ENCODE data around the gene AMBRA1. TPM values are rescaled to one million over a fixed set of nuclear protein-coding genes. Genes with fewer than 3 reads are reported as not detected.
A peak's percentile ranks its signal among the peaks of the same experiment; 100 is the strongest.
"Not testable (repeated sequence)": the region's sequence is repeated elsewhere in the genome, so short reads cannot be mapped to it uniquely, and the experiment has no call there.

The AMBRA1 gene
- total and polyA plus RNA-seq, 9 donors, result 9.6 to 15.8 (median 13.5) TPM

- Histone ChIP-seq H3K27ac (ENCODE audit: low read length) (no peak overlapping the region), H3K36me3 (ENCODE audit: control insufficient read depth, insufficient read depth, low read length) (peaks cover 6% of the 10 kb centered on the region), H3K4me3 (ENCODE audit: low read length) (no peak overlapping the region), H3K27me3 (ENCODE audit: control insufficient read depth, insufficient read depth, low read length) (no peaks in the 10 kb centered on the region), H3K9me3 (replicated peaks; ENCODE audit: control insufficient read depth, low read depth, low read length) (no peaks in the 10 kb centered on the region), H3K4me1 (ENCODE audit: control insufficient read depth, insufficient read depth, low read length) (no peaks in the 10 kb centered on the region)
- no peak for DNase-seq
- no CpG with 5 or more reads among the region's 8 CpGs for WGBS (ENCODE audit: insufficient coverage)
These were observed 5.7 kb upstream of the AMBRA1 start for GRCh38 chr11:46599340-46600193.

- Histone ChIP-seq H3K27ac (ENCODE audit: low read length) (no peak overlapping the region), H3K36me3 (ENCODE audit: control insufficient read depth, insufficient read depth, low read length) (no peaks in the 10 kb centered on the region), H3K4me1 (ENCODE audit: control insufficient read depth, insufficient read depth, low read length) (peaks cover 5% of the 10 kb centered on the region), H3K27me3 (ENCODE audit: control insufficient read depth, insufficient read depth, low read length) (no peaks in the 10 kb centered on the region), H3K4me3 (ENCODE audit: low read length) (no peak overlapping the region), H3K9me3 (replicated peaks; ENCODE audit: control insufficient read depth, low read depth, low read length) (no peaks in the 10 kb centered on the region)
- WGBS (ENCODE audit: insufficient coverage), result 100% methylated on average over 1 of the region's 6 CpGs
- DNase-seq, result no peak
These were observed 3.9 kb upstream of the AMBRA1 start for GRCh38 chr11:46597609-46598219.

GRCh38 chr11:46597155-46597554 is 3.3 kb upstream of the AMBRA1 start:
- no CpG with 5 or more reads among the region's 1 CpG for WGBS (ENCODE audit: insufficient coverage)
- DNase-seq, result no peak
- Histone ChIP-seq H3K4me3 (ENCODE audit: low read length) (no peak overlapping the region), H3K36me3 (ENCODE audit: control insufficient read depth, insufficient read depth, low read length) (no peaks in the 10 kb centered on the region), H3K27me3 (ENCODE audit: control insufficient read depth, insufficient read depth, low read length) (no peaks in the 10 kb centered on the region), H3K9me3 (replicated peaks; ENCODE audit: control insufficient read depth, low read depth, low read length) (no peaks in the 10 kb centered on the region), H3K4me1 (ENCODE audit: control insufficient read depth, insufficient read depth, low read length) (peaks cover 9% of the 10 kb centered on the region), H3K27ac (ENCODE audit: low read length) (no peak overlapping the region)

- 89% methylated on average over 4 of the region's 10 CpGs for WGBS (ENCODE audit: insufficient coverage)
- Histone ChIP-seq H3K36me3 (ENCODE audit: control insufficient read depth, insufficient read depth, low read length) (no peaks in the 10 kb centered on the region), H3K27me3 (ENCODE audit: control insufficient read depth, insufficient read depth, low read length) (no peaks in the 10 kb centered on the region), H3K4me3 (ENCODE audit: low read length) (no peak overlapping the region), H3K9me3 (replicated peaks; ENCODE audit: control insufficient read depth, low read depth, low read length) (no peaks in the 10 kb centered on the region), H3K4me1 (ENCODE audit: control insufficient read depth, insufficient read depth, low read length) (peaks cover 11% of the 10 kb centered on the region), H3K27ac (ENCODE audit: low read length) (no peak overlapping the region)
- DNase-seq, result no peak
These were observed 962 bp upstream of the AMBRA1 start for GRCh38 chr11:46594785-46595184.

- DNase-seq, result no peak
- H3K4me3 ChIP-seq (ENCODE audit: low read length), result peak overlapping the region; percentile 80
- no CpG with 5 or more reads among the region's 3 CpGs for WGBS (ENCODE audit: insufficient coverage)
- peaks cover 11% of the 10 kb centered on the region for H3K4me1 ChIP-seq (ENCODE audit: control insufficient read depth, insufficient read depth, low read length)
- H3K27ac ChIP-seq (ENCODE audit: low read length), result peak overlapping the region; percentile 86
- no peaks in the 10 kb centered on the region for H3K36me3 ChIP-seq (ENCODE audit: control insufficient read depth, insufficient read depth, low read length)
- H3K9me3 ChIP-seq (replicated peaks; ENCODE audit: control insufficient read depth, low read depth, low read length), result no peaks in the 10 kb centered on the region
- no peaks in the 10 kb centered on the region for H3K27me3 ChIP-seq (ENCODE audit: control insufficient read depth, insufficient read depth, low read length)
These were observed 514 bp upstream of the AMBRA1 start for GRCh38 chr11:46594374-46594700.

- no peak for DNase-seq
- Histone ChIP-seq H3K4me3 (ENCODE audit: low read length) (no peak overlapping the region), H3K9me3 (replicated peaks; ENCODE audit: control insufficient read depth, low read depth, low read length) (no peaks in the 10 kb centered on the region), H3K36me3 (ENCODE audit: control insufficient read depth, insufficient read depth, low read length) (no peaks in the 10 kb centered on the region), H3K27me3 (ENCODE audit: control insufficient read depth, insufficient read depth, low read length) (no peaks in the 10 kb centered on the region), H3K27ac (ENCODE audit: low read length) (no peak overlapping the region), H3K4me1 (ENCODE audit: control insufficient read depth, insufficient read depth, low read length) (peaks cover 11% of the 10 kb centered on the region)
- WGBS (ENCODE audit: insufficient coverage), result 80% methylated on average over 2 of the region's 11 CpGs
These were observed 2.9 kb downstream of the AMBRA1 start for GRCh38 chr11:46590740-46591605.

GRCh38 chr11:46588915-46589314 is 4.9 kb downstream of the AMBRA1 start:
- H3K36me3 ChIP-seq (ENCODE audit: control insufficient read depth, insufficient read depth, low read length), result no peaks in the 10 kb centered on the region
- H3K4me1 ChIP-seq (ENCODE audit: control insufficient read depth, insufficient read depth, low read length), result peaks cover 11% of the 10 kb centered on the region
- H3K27me3 ChIP-seq (ENCODE audit: control insufficient read depth, insufficient read depth, low read length), result no peaks in the 10 kb centered on the region
- no peak overlapping the region for H3K4me3 ChIP-seq (ENCODE audit: low read length)
- no peak for DNase-seq
- H3K27ac ChIP-seq (ENCODE audit: low read length), result no peak overlapping the region
- H3K9me3 ChIP-seq (replicated peaks; ENCODE audit: control insufficient read depth, low read depth, low read length), result no peaks in the 10 kb centered on the region

GRCh38 chr11:46588131-46588530 is 5.7 kb downstream of the AMBRA1 start:
- Histone ChIP-seq H3K36me3 (ENCODE audit: control insufficient read depth, insufficient read depth, low read length) (no peaks in the 10 kb centered on the region), H3K9me3 (replicated peaks; ENCODE audit: control insufficient read depth, low read depth, low read length) (no peaks in the 10 kb centered on the region), H3K27ac (ENCODE audit: low read length) (no peak overlapping the region), H3K4me3 (ENCODE audit: low read length) (no peak overlapping the region), H3K27me3 (ENCODE audit: control insufficient read depth, insufficient read depth, low read length) (no peaks in the 10 kb centered on the region), H3K4me1 (ENCODE audit: control insufficient read depth, insufficient read depth, low read length) (peaks cover 9% of the 10 kb centered on the region)
- no peak for DNase-seq
- WGBS (ENCODE audit: insufficient coverage), result 50% methylated on average over 1 of the region's 5 CpGs

GRCh38 chr11:46583513-46583912 is 10.3 kb downstream of the AMBRA1 start:
- H3K4me1 ChIP-seq (ENCODE audit: control insufficient read depth, insufficient read depth, low read length), result not testable (repeated sequence)

GRCh38 chr11:46582588-46582987 is 11.2 kb downstream of the AMBRA1 start:
- DNase-seq, result no peak
- no peak overlapping the region for H3K4me3 ChIP-seq (ENCODE audit: low read length)
- no CpG with 5 or more reads among the region's 5 CpGs for WGBS (ENCODE audit: insufficient coverage)
- no peaks in the 10 kb centered on the region for H3K36me3 ChIP-seq (ENCODE audit: control insufficient read depth, insufficient read depth, low read length)
- no peaks in the 10 kb centered on the region for H3K9me3 ChIP-seq (replicated peaks; ENCODE audit: control insufficient read depth, low read depth, low read length)
- no peaks in the 10 kb centered on the region for H3K4me1 ChIP-seq (ENCODE audit: control insufficient read depth, insufficient read depth, low read length)
- H3K27ac ChIP-seq (ENCODE audit: low read length), result no peak overlapping the region
- no peaks in the 10 kb centered on the region for H3K27me3 ChIP-seq (ENCODE audit: control insufficient read depth, insufficient read depth, low read length)

More at GRCh38 chr11:46583513-46583912, 10.3 kb downstream of the AMBRA1 start:
- H3K9me3 ChIP-seq (replicated peaks; ENCODE audit: control insufficient read depth, low read depth, low read length); H3K36me3 ChIP-seq (ENCODE audit: control insufficient read depth, insufficient read depth, low read length); H3K27ac ChIP-seq (ENCODE audit: low read length); H3K27me3 ChIP-seq (ENCODE audit: control insufficient read depth, insufficient read depth, low read length); DNase-seq; H3K4me3 ChIP-seq (ENCODE audit: low read length): not testable (repeated sequence)
- WGBS (ENCODE audit: insufficient coverage), result no CpG with 5 or more reads among the region's 1 CpG
